ENCODE results near the gene TP63. TPM values are rescaled to one million over a fixed set of nuclear protein-coding genes. Genes with fewer than 3 reads are reported as not detected.

Gene TP63
- total RNA-seq, 1 experiment from 2014 or later, result 1.1 TPM

DNA sequence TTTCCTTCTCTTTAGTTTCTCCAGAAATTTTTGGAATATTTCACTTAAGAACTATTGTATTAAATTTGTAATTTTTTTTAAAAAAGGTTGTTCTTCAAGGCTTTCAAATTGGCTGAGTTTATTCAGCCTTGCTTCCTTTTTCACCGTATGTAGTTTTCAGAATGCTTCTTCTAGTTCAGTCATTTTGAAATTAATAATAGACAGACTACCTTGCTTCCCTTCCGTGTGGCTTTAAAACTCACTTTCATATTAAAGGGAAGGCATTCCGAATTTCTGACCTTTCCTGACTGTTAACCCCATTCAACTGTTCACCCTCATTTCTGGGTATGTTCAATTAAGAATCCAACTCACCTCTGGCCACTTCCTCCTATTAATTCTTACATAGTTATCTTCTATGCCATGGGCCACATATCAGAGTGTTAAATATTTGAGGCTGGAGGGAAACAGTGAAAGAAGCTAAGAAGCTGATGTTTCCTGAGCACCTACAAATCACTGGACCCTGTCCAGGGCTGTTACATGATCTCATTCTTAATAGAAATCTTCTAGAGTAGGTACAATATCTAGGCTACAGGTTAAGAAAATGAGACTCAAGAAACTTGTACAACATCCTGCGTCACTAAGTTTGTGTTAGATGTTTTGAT lies 252.0 kb downstream of the TP63 start:
- Histone ChIP-seq H3K4me3 (no peak overlapping the region), H3K9me3 (no peaks in the 10 kb centered on the region), H3K36me3 (no peaks in the 10 kb centered on the region; the same call in 1 of the 2 replicates), H3K27me3 (no peaks in the 10 kb centered on the region)
- no peak for DNase-seq

- no peaks in the 10 kb centered on the region for H3K27me3 ChIP-seq
- no peaks in the 10 kb centered on the region; the same call in 1 of the 2 replicates for H3K36me3 ChIP-seq
- no peaks in the 10 kb centered on the region for H3K9me3 ChIP-seq
- H3K4me3 ChIP-seq, result no peak overlapping the region
- DNase-seq, result no peak
Measured at GRCh38 chr3:189890496-189890895, 259.3 kb downstream of the TP63 start.

GRCh38 chr3:189896533-189896932 lies 265.3 kb downstream of the TP63 start:
- Histone ChIP-seq H3K36me3 (no peaks in the 10 kb centered on the region), H3K27me3 (no peaks in the 10 kb centered on the region)

DNA sequence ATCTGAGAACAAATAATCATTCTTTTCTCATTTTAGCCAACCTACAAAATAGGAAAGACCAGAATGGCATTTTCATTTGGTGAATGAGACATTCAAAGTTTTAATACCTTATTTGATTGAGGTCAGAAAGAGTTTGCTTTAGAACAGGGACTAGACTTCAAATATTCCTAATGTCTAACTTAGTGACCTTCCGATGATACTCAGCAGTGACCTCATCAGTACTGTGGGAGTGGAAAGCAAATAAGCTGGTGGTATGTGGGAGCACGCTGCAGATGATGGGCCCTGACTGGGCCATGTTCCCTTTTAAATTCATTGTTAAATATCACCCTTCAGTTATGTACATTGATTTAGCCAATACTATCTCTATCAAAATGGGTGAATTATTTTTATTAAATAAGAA lies 266.2 kb downstream of the TP63 start:
- Histone ChIP-seq H3K4me3 (no peak overlapping the region), H3K27me3 (no peaks in the 10 kb centered on the region), H3K36me3 (no peaks in the 10 kb centered on the region), H3K9me3 (peaks cover 3% of the 10 kb centered on the region)
- DNase-seq, result no peak

More at GRCh38 chr3:189896533-189896932, 265.3 kb downstream of the TP63 start:
- H3K4me3 ChIP-seq, result no peak overlapping the region
- peaks cover 3% of the 10 kb centered on the region for H3K9me3 ChIP-seq
- no peak for DNase-seq

DNA sequence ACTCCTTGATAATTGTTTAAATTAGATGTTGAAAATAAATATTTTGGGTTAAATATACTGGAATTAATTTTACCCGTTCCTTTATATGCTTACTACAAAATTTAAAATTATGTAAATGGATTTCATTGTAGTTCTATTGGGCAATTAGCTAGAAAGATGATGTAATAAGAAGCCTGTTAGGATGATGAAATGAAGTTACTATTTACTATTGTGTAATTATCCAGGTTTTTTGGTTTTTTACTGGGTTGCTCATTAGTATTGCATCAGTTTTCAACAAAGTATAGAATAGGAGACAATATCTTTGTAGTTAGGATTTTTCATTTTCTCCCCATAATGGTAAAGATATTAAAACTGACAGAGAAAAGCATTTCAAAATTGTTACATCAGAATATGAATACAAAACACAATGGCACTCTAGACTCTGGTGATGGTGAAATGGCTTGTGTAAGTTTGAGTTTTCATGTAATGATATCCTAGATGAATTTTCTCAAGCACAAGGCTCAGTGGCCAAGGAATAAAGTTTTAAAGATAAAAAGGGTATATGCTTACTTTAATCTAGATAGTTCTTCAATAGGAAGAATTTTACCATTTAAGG lies 267.5 kb downstream of the TP63 start:
- no peak overlapping the region for H3K4me3 ChIP-seq
- no peak for DNase-seq
- no peaks in the 10 kb centered on the region for H3K27me3 ChIP-seq
- no peaks in the 10 kb centered on the region for H3K36me3 ChIP-seq
- H3K9me3 ChIP-seq, result peaks cover 3% of the 10 kb centered on the region

- H3K36me3 ChIP-seq, result no peaks in the 10 kb centered on the region
- no peak overlapping the region for H3K4me3 ChIP-seq
- DNase-seq, result no peak
Measured at GRCh38 chr3:189899186-189899585, 268.0 kb downstream of the TP63 start.

GRCh38 chr3:189900578-189900977 lies 269.4 kb downstream of the TP63 start:
- H3K9me3 ChIP-seq, result peaks cover 3% of the 10 kb centered on the region
- no peak overlapping the region for H3K4me3 ChIP-seq
- no peaks in the 10 kb centered on the region for H3K36me3 ChIP-seq
- no peaks in the 10 kb centered on the region for H3K27me3 ChIP-seq
- no peak for DNase-seq

More at GRCh38 chr3:189899186-189899585, 268.0 kb downstream of the TP63 start:
- Histone ChIP-seq H3K27me3 (no peaks in the 10 kb centered on the region), H3K9me3 (peaks cover 3% of the 10 kb centered on the region)

DNA sequence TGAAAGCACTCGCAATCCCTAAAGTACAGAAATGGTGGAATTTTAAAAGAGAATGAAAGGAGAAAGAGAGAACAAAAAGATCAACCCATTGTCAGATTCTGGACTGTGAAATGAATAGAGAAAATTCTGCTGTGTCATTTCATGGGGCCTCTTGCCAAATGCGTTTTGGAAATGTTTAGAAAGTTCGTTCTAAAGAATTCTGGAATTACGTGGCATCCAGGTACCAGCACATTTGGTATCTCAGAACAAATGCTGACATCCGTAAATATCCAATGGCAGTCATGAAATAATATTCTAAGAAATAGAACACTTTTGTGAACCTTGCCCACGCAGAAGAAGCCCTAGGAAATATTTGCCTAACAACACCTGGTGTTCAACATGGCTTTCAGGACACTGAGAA lies 270.3 kb downstream of the TP63 start:
- no peak for DNase-seq
- no peaks in the 10 kb centered on the region for H3K36me3 ChIP-seq
- H3K27me3 ChIP-seq, result no peaks in the 10 kb centered on the region
- no peak overlapping the region for H3K4me3 ChIP-seq
- peaks cover 3% of the 10 kb centered on the region for H3K9me3 ChIP-seq

DNA sequence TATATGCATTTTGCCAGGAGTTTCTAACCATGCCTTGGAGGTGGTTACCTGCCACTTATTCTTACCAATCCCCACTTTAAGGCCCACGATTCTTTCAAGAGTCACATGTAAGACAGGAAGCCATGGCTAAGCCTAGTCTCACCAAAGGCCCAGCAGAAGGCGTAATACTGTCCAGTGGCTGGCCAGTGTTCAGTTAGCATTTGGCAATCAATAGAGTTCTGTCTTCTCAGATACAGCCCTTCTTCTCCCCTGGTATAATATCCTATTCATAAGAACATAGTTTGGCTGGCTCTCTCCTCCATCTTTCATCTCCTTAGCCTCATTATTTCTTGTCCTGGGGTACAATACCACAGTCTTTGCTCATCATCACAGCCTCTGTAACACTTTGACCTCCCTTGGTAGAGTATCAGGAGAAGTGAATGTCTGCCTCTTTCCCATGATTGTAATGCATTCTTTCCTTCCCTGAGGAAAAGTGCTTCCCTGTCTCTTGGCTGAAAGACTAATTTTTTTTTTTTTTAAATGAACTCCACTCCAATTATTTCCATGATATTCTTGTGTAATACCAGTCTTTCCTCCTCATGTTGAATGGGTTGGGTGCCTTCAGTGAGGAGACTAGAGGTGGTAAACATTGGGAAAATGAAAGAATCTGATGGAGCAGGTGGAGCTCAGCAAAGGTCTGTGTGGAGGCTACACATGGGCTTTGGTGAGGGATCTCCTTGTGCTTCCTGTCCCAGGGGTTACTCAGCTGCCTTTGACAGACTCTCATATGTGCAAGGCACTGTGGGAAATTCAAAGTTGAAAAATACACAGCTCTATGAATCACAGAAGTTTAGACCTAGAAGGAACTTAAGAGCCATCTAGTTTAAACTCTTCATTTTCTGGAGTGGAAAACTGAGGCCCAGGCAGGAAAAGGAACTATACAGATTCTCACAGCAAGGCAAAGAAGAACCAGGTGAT lies 271.3 kb downstream of the TP63 start:
- Histone ChIP-seq H3K36me3 (no peaks in the 10 kb centered on the region), H3K9me3 (peaks cover 3% of the 10 kb centered on the region), H3K4me3 (no peak overlapping the region)

GRCh38 chr3:189903562-189904250 lies 272.5 kb downstream of the TP63 start:
- H3K9me3 ChIP-seq, result no peaks in the 10 kb centered on the region; the same call in 1 of the 2 replicates
- H3K36me3 ChIP-seq, result no peaks in the 10 kb centered on the region
- DNase-seq, result no peak
- H3K27me3 ChIP-seq, result no peaks in the 10 kb centered on the region
- H3K4me3 ChIP-seq, result no peak overlapping the region

More for the DNA sequence above, 271.3 kb downstream of the TP63 start:
- no peak for DNase-seq
- no peaks in the 10 kb centered on the region for H3K27me3 ChIP-seq

- Histone ChIP-seq H3K36me3 (no peaks in the 10 kb centered on the region), H3K4me3 (no peak overlapping the region), H3K27me3 (no peaks in the 10 kb centered on the region), H3K9me3 (no peaks in the 10 kb centered on the region)
- DNase-seq, result no peak
Measured at GRCh38 chr3:189907803-189908202, 276.6 kb downstream of the TP63 start.

- Histone ChIP-seq H3K27me3 (no peaks in the 10 kb centered on the region), H3K4me3 (no peak overlapping the region)
- DNase-seq, result peak; percentile 73
Measured at GRCh38 chr3:189908646-189909045, 277.5 kb downstream of the TP63 start.

DNA sequence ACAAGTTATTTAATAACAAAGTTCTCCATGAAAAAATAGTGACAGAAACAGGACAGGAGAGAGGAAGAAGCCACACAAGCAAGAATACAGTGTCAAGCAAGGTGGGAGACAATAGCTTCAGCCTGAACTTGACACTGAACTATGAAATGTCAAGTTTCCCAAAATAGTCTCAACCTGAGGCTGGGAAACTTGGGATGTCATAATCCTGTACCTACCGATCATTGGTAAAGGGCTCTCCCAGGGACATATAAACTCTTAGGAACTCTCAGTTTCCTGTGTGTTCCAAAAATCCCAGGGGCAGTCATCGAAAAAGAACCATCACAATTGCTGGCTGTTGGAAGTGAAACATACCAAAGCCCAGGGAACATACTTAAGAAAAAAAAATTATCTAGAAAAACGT lies 277.9 kb downstream of the TP63 start:
- Histone ChIP-seq H3K27me3 (no peaks in the 10 kb centered on the region), H3K36me3 (no peaks in the 10 kb centered on the region), H3K4me3 (no peak overlapping the region), H3K9me3 (no peaks in the 10 kb centered on the region)
- DNase-seq, result no peak

More at GRCh38 chr3:189908646-189909045, 277.5 kb downstream of the TP63 start:
- Histone ChIP-seq H3K36me3 (no peaks in the 10 kb centered on the region), H3K9me3 (no peaks in the 10 kb centered on the region)

DNA sequence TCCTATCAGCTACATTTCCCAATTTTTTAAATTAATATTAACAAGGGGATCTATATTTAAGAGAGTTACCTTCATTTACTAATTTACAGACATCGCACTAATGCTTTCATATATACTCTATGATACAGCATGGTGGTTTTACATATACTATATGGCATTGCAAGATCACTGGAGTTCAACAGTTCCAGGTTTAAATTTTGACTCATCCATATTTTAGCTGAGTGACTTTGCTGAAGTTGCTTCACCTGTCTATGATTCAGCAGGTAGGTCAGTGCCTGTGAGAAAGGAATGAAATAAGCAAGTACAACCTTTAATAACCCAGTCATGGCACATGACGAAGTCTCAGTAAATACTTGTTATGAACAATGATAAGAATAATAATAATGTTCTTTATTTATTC lies 278.4 kb downstream of the TP63 start:
- DNase-seq, result no peak
- no peaks in the 10 kb centered on the region for H3K36me3 ChIP-seq
- no peak overlapping the region for H3K4me3 ChIP-seq
- H3K9me3 ChIP-seq, result no peaks in the 10 kb centered on the region
- no peaks in the 10 kb centered on the region for H3K27me3 ChIP-seq

DNA sequence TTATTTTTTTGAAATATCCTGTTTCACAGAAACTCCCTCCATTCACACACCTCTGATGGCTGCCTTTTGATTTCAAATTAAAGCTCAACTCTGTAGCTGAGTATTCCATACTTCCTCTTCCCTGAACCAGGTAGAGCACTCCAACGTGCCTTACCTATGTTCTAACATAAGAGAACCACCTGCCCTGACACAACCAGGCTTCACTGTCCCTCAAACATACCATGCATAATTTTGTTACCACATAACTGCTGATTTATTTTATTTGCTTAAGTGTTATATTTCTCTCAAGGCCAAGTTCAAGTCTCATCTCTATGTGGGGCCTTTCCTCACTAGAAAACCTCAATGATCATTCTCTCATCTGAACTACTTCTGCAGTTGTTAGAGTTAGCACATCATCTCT lies 279.8 kb downstream of the TP63 start:
- no peak for DNase-seq
- Histone ChIP-seq H3K4me3 (no peak overlapping the region), H3K36me3 (no peaks in the 10 kb centered on the region), H3K27me3 (no peaks in the 10 kb centered on the region), H3K9me3 (no peaks in the 10 kb centered on the region)

- Histone ChIP-seq H3K4me3 (peak overlapping the region; percentile 12; the same call in 1 of the 2 replicates), H3K9me3 (no peaks in the 10 kb centered on the region), H3K27me3 (no peaks in the 10 kb centered on the region), H3K36me3 (no peaks in the 10 kb centered on the region)
- DNase-seq, result peak; percentile 79
Measured at GRCh38 chr3:189914799-189915198, 283.6 kb downstream of the TP63 start.

DNA sequence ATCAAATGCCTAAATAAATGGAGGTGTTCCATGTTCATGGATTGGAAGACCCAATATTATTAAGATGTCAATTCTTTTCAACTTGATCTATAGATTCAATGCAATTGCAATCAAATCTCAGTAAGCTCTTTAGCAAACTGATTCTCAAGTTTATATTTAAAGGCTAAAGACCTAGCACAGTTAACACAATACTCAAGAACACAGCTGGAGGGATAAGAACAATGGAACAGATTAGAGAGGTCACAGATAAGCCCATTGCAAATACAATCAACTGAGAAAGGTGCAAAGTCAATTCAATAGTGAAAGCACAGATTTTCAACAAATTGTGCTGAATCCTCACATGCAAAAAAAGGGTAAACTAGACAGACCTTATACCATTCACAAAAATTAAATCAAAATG lies 290.6 kb downstream of the TP63 start:
- no peaks in the 10 kb centered on the region; the same call in 1 of the 2 replicates for H3K9me3 ChIP-seq
- no peak overlapping the region for H3K4me3 ChIP-seq
- DNase-seq, result no peak
- H3K36me3 ChIP-seq, result no peaks in the 10 kb centered on the region
- H3K27me3 ChIP-seq, result no peaks in the 10 kb centered on the region

All from MG63 (cell line).